B cell (primary cell): ENCODE results near the gene PWWP2B.

Experiments
- CTCF ChIP-seq: fragments of 200-600 bp; IDR thresholded peaks from one replicate; pipeline ENCODE4 v1.8.0; 2022; ENCODE audit warnings: antibody characterized with exemption, mild to moderate bottlenecking
- EZH2 ChIP-seq: IDR thresholded peaks from 2 replicates; pipeline ENCODE4 v1.6.1; 2012; ENCODE audit warnings: borderline replicate concordance, low read depth, mild to moderate bottlenecking, moderate library complexity, low read length; ENCODE audit not compliant: insufficient read depth, poor library complexity, severe bottlenecking

DNA sequence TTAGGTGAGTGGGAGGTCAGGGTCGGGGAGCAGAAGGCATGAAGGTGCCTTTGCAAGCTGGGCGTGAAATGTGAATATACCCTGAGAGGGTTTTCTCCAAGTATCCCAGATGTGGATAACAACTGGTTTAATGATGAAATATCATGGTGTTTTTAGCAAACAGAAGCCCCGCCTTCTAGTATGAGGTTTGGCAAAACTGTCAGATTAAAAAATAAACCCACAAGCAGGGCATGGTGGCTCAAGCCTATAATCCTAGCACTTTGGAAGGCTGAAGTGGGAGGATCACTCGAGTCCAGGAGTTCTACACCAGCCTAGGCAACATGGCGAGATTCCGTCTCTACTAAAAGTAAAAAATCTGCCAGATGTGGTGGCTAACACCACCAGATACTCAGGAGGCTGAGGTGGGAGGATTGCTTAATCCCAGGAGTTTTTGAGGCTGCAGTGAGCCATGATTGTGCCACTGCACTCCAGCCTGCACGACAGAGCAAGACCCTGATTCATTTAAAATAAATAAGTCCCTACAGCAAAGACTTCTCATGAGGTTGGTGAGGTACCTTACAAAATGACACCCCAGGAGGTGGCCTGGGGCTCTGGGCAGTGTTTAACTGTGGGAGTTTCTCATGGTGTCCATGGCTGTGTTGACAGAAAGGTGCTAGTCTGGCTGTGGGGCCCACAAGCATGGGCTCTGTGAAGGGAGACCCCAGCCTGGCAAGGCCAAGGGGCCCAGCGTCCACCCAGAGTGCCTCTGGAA, 6.7 kb upstream of the PWWP2B start:
- TF ChIP-seq CTCF (no peak), EZH2 (no peak)
